HUES6 (cell line): ENCODE data around the gene ITPR3.

Source experiments
- H3K27ac ChIP-seq: 2 replicates; pipeline ENCODE4 v1.7.0; 2013; ENCODE audit warnings: low read depth, mild to moderate bottlenecking, low read length, inconsistent platforms
- H3K27me3 ChIP-seq: 2 replicates; pipeline ENCODE4 v1.6.1; 2013; ENCODE audit warnings: low read length; ENCODE audit not compliant: control insufficient read depth, insufficient read depth
- H3K36me3 ChIP-seq: 2 replicates; pipeline ENCODE4 v1.6.1; 2013; ENCODE audit warnings: low read length; ENCODE audit not compliant: control insufficient read depth, insufficient read depth
- H3K4me1 ChIP-seq: 2 replicates; pipeline ENCODE4 v1.6.1; 2013; ENCODE audit warnings: low read length; ENCODE audit not compliant: control insufficient read depth, insufficient read depth
- H3K4me3 ChIP-seq: 2 replicates; pipeline ENCODE4 v1.5.1; 2013; ENCODE audit warnings: low read depth, low read length
- H3K9ac ChIP-seq: one replicate; pipeline ENCODE4 v1.6.1; 2013; ENCODE audit warnings: mild to moderate bottlenecking, low read length
- H3K9me3 ChIP-seq: 2 replicates; pipeline ENCODE4 v1.6.1; 2013; ENCODE audit warnings: low read depth, low read length; ENCODE audit not compliant: control insufficient read depth, insufficient read depth

The ITPR3 gene

DNA sequence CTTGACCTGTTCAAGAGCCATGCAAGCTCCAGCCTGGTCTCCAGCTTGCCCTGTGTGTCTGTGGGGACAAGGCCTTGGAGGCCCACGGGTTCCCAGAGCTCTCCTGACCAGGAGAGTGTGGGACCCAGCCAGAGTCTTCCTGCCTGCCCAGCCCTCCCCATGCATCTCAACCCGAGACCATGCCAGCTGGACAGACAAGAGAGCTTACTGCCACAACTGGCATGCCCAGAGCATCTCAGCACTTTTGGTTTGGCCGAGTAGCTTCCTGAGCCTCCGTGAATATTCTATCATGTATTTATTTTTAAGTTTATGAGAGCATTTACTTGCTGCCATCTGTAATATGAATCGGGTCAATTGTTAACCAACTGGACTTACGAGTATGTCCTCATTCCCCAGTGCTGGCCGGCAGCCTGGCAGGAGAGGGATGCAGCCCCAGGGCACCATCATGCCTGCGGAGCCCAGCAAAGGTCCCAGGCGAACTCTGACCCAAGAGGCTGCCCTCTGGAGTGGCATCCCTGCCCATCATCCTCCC lies 110.7 kb downstream of the ITPR3 start:
- no peak overlapping the region for H3K27ac ChIP-seq
- no peak overlapping the region for H3K9ac ChIP-seq
- no peak overlapping the region for H3K4me3 ChIP-seq
- no peaks in the 10 kb centered on the region for H3K9me3 ChIP-seq
- no peaks in the 10 kb centered on the region for H3K36me3 ChIP-seq
- no peaks in the 10 kb centered on the region for H3K27me3 ChIP-seq
- peaks cover 6% of the 10 kb centered on the region; the same call in 1 of the 2 replicates for H3K4me1 ChIP-seq

DNA sequence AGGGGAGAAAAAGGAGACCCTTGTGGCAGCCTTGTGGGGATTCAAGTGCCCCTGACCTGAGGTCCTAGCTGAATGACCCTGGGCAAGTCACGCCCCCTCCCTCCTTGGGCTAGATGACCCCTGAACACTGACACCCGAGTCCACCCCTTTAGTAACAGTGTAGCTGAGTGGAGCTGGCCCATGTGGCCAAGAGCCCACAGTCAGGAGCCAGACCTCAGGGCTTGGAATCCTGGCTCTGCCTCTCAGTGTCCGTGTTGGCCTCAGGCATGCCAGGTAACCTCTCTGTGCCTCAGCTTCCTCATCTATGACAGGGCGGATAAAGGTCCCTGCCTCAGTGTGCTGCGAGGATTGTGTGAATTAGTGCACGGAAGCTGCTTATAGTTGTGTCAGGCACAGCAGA lies 111.3 kb downstream of the ITPR3 start:
- Histone ChIP-seq H3K4me3 (no peak overlapping the region), H3K9me3 (no peaks in the 10 kb centered on the region), H3K27ac (no peak overlapping the region), H3K4me1 (peaks cover 3% of the 10 kb centered on the region; the same call in 1 of the 2 replicates), H3K27me3 (no peaks in the 10 kb centered on the region), H3K9ac (no peak overlapping the region), H3K36me3 (no peaks in the 10 kb centered on the region)

DNA sequence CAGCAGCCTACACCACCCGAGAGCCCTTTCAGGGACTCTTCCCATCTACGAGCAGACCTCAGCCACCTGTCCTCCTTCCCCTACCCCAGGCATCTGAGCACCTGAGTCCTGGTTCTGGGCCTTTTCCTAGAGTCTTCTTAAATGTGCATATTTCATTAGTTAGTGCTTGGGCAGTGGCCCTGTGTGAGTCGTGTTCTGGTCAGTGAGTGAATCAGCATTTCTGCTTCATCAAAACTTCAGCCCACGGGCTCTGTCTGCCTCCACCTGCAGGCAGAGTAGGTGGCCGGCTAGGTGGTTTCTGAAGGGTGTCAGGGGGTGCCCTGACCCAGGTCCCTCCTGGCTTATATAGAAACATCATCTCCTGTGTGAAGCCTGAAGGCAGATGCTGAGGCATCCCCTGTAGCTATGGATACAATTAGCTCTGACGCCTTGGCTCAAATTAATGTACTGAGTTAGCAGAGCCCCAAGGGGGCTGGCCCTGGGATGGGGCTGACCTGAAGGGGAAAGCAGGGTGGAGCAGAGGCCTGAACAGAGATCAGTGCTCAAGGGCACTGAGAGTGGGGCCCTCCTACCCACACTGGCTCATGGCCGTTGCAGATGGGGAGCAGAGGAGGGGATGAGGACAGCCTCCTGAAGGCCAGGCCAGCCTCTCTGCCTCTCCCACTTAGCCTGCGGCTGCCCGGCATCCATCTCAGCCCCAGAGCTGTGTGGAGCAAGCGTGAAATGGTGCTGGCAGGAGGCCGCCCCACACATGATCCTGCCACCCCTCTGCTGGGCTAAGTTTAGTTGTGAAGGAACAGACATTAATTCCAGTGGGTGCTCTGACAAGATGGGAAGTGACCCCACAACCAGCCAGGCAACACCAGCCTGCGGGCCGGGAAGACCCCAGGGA lies 111.9 kb downstream of the ITPR3 start:
- H3K27ac ChIP-seq: no peak overlapping the region
- no peak overlapping the region for H3K4me3 ChIP-seq
- no peaks in the 10 kb centered on the region for H3K36me3 ChIP-seq
- no peak overlapping the region for H3K9ac ChIP-seq
- H3K4me1 ChIP-seq: peaks cover 2% of the 10 kb centered on the region; the same call in 1 of the 2 replicates
- H3K9me3 ChIP-seq: no peaks in the 10 kb centered on the region
- no peaks in the 10 kb centered on the region for H3K27me3 ChIP-seq

DNA sequence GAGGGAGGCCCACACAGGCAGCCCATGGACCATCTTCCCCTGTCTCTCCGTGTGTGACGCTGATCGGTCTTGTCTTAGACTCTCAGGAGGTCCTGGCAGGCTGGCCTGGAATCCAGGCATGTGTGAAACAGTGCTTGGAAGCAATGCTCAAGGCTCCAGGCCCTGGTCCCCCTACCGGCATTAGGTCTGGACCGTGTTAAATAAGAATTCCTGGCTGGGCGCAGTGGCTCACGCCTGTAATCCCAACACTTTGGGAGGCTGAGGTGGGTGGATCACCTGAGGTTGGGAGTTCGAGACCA lies 112.5 kb downstream of the ITPR3 start:
- Histone ChIP-seq H3K36me3 (no peaks in the 10 kb centered on the region), H3K27ac (no peak overlapping the region), H3K27me3 (no peaks in the 10 kb centered on the region), H3K4me1 (peaks cover 2% of the 10 kb centered on the region; the same call in 1 of the 2 replicates), H3K9me3 (no peaks in the 10 kb centered on the region), H3K4me3 (no peak overlapping the region), H3K9ac (no peak overlapping the region)

DNA sequence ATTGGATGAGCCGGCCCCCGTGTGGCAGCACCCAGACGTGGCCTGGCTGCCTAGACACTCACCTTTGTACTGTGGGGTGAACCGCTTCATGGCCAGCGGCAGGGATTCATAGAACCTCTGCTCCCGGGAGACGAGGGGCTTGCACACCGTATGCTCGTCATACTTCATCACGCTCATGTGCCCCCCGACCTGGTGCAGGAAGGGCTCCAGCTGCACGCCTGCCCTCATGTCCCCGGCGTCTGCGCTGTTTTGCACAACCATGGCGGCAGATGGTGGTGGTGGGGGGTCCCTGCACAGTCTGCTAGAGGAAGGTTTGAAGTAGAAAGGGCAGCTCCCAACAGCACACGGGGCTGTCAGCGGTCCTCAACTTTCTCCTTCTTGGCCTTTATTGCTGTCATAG lies 114.1 kb downstream of the ITPR3 start:
- H3K4me3 ChIP-seq: no peak overlapping the region
- H3K9ac ChIP-seq: no peak overlapping the region
- no peaks in the 10 kb centered on the region for H3K36me3 ChIP-seq
- H3K4me1 ChIP-seq: peaks cover 2% of the 10 kb centered on the region; the same call in 1 of the 2 replicates
- H3K9me3 ChIP-seq: no peaks in the 10 kb centered on the region
- H3K27ac ChIP-seq: no peak overlapping the region
- H3K27me3 ChIP-seq: no peaks in the 10 kb centered on the region

DNA sequence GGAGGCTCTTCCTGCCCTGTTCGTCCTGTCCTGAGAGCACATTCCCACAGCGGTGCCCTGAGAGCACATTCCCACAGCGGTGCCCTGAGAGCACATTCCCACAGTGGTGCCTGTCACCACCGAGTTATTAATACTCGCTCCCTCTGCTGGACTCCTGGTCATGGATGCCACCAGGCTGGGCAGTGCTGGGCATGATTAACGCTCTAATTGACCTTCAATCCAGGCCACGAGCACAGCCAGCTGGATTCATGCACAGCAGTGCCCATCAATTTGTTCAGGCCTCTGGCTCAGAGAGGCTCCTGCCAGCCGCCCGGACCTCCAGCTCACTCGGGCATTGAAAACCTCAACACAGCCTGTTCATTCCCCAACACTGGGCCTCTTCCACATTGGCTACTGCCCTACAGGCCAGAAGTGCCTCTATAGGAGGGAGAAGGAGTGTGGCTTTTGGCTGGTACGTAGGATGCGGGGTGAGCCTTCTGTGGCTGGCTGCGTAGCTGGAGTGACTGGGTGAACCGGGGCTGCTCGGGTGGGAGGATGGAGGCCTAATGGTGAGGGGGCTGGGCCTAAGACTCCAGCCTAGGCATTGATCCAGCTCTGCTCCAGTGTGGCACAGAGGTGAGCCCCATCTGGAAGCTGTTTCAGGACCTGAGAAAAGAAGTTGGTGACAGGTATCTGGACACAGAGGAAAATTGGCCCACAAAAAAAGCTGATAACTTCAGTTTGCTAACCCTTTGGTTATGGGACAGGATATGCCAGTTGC lies 116.3 kb downstream of the ITPR3 start:
- Histone ChIP-seq H3K9ac (no peak overlapping the region), H3K27ac (no peak overlapping the region), H3K27me3 (no peaks in the 10 kb centered on the region), H3K4me3 (no peak overlapping the region), H3K36me3 (no peaks in the 10 kb centered on the region), H3K4me1 (peaks cover 2% of the 10 kb centered on the region; the same call in 1 of the 2 replicates), H3K9me3 (no peaks in the 10 kb centered on the region)

DNA sequence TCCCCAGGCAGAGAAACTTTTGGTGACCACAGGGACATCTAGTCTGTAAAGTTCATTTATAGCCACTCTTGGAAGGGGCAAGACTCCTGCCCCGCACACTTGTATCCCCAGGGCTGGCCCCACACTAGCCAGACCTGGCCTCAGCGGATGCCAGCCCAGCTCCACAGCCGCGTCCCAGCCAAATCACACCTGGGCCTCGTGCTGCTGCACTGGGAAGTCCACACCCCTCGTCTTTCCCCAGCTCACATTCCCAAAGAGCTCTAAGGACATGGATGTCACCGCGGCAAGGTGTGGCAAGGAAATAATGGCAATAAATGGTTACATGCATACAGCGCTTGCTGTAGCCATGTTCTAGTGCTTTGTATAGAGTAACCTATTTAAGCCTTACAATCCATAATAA lies 117.0 kb downstream of the ITPR3 start:
- H3K27me3 ChIP-seq: no peaks in the 10 kb centered on the region
- H3K4me3 ChIP-seq: no peak overlapping the region
- H3K27ac ChIP-seq: no peak overlapping the region
- peaks cover 5% of the 10 kb centered on the region; the same call in 1 of the 2 replicates for H3K4me1 ChIP-seq
- no peaks in the 10 kb centered on the region for H3K9me3 ChIP-seq
- no peak overlapping the region for H3K9ac ChIP-seq
- H3K36me3 ChIP-seq: no peaks in the 10 kb centered on the region

DNA sequence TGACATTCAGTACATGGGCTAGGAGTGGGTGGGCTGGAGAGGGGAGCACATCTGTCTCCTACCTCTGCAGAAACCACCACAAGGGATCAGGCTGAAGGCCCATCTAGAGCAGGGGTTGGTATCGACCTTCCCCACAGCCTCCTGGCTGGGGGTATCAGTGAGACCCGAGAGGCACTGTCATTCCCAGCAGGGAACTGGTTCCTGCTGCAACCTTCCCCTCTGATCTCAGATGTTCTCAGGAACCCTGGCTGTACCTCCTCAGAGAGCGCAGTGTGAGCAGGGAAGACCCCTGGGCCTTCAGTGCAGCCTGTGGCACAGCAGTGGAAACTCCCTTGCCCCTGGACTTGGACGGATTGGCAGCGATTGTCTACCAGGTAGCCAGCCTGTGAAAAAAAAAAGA lies 117.8 kb downstream of the ITPR3 start:
- Histone ChIP-seq H3K4me3 (no peak overlapping the region), H3K9ac (no peak overlapping the region), H3K4me1 (peaks cover 5% of the 10 kb centered on the region; the same call in 1 of the 2 replicates), H3K9me3 (no peaks in the 10 kb centered on the region), H3K27me3 (no peaks in the 10 kb centered on the region), H3K36me3 (no peaks in the 10 kb centered on the region), H3K27ac (no peak overlapping the region)

DNA sequence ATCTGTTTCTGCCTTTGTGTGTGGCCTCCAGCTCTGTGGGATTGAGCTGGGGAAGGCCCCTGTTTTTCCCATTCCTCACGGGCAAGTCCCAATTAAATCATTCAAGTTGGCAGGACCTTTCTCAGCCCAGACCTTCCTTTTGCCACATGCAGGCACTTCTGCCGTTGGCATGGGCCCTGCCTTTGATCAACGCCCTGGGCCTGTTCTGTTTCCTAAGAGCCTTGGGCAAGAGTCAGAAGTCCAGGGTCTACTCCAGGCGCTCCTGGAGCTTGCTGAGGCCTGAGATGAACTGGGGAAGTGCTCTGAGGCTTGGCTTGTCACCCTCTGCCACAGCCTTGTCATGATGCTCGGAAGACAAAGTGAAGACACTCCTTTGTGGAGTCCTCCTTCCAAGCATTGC lies 118.4 kb downstream of the ITPR3 start:
- peaks cover 11% of the 10 kb centered on the region for H3K4me1 ChIP-seq
- no peaks in the 10 kb centered on the region for H3K36me3 ChIP-seq
- no peak overlapping the region for H3K4me3 ChIP-seq
- H3K9ac ChIP-seq: no peak overlapping the region
- H3K27ac ChIP-seq: no peak overlapping the region
- H3K27me3 ChIP-seq: no peaks in the 10 kb centered on the region
- no peaks in the 10 kb centered on the region for H3K9me3 ChIP-seq

DNA sequence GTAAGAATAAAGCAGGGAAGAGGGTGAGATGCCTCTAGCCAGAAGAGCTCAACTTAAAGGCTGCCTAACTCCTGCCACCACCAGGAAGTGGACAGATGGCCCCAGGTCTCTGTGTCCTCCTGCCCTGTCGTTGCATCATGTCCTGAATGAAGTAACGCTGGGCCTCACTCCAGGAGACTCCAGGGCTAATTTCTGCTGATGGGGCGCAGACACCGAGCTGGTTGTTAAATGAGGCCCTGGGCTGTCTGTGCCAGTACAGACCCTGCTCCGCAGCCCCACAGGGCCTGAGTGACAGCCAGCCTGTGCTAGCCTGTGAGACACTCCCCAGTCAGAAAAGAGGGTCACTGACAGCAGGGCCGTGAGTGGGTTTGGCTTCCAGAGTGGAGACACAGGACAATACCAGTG lies 119.1 kb downstream of the ITPR3 start:
- H3K4me3 ChIP-seq: no peak overlapping the region
- H3K36me3 ChIP-seq: no peaks in the 10 kb centered on the region
- no peak overlapping the region for H3K27ac ChIP-seq
- H3K9ac ChIP-seq: no peak overlapping the region
- peaks cover 17% of the 10 kb centered on the region for H3K4me1 ChIP-seq
- H3K27me3 ChIP-seq: no peaks in the 10 kb centered on the region
- no peaks in the 10 kb centered on the region for H3K9me3 ChIP-seq

DNA sequence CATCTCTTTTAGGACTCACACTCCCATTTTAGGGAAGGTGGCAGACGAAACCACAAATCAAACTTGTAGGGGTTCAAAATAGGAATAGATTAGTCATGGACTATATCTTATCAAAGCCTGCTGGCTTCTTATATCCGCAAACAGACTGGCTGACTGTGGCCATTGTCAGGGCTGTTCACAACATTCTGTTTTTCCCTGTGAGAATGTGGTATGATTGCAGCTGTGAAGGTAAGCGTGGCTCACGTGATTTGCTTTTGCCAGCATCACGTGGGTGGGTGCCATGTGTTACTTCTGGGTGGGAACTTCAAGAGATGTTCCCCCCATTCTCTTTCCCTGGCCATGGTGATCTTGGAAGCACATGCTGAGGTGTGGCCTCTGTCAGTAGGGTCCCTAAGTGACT lies 119.7 kb downstream of the ITPR3 start:
- Histone ChIP-seq H3K9me3 (no peaks in the 10 kb centered on the region), H3K4me1 (peaks cover 19% of the 10 kb centered on the region), H3K9ac (no peak overlapping the region), H3K4me3 (no peak overlapping the region), H3K27me3 (no peaks in the 10 kb centered on the region), H3K36me3 (no peaks in the 10 kb centered on the region), H3K27ac (no peak overlapping the region)
